ENCODE measurements around the gene RAB3A. TPM values are rescaled to one million over a fixed set of nuclear protein-coding genes. Genes with fewer than 3 reads are reported as not detected.

Gene RAB3A
- total and polyA plus RNA-seq, 9 of the 15 experiments (the other 6 are each of a cell fraction or from before 2014, with no cell fraction given) = 0.17 to 5.1 (median 0.90) TPM; not detected in 1

GRCh38 chr19:18231775-18232174 is 27.9 kb upstream of the RAB3A start:
- Histone ChIP-seq H3K9ac (ENCODE audit: insufficient read depth in 1 of 2, low read depth in 2 of 2, low read length in 2 of 2) (peak overlapping the region in 1 of 2 experiments; percentile 69; a peak in 1 of 4 replicates), H3K4me2 (ENCODE audit: insufficient read depth, low read length) (no peak overlapping the region), H2AFZ (ENCODE audit: low read depth, low read length) (no peak overlapping the region), H3K36me3 (ENCODE audit: control insufficient read depth, insufficient read depth, low read length) (no peaks in the 10 kb centered on the region), H3K4me1 (replicated peaks in 1 of 2; ENCODE audit: control insufficient read depth in 2 of 2, insufficient read depth in 2 of 2, low read length in 2 of 2) (peaks cover 15 to 27% of the 10 kb centered on the region in 2 experiments; a peak in 4 of 5 replicates), H3K79me2 (ENCODE audit: control insufficient read depth, insufficient read depth, low read length) (no peaks in the 10 kb centered on the region), H3K27ac (ENCODE audit: extremely low read depth, low read depth, low read length) (no peak overlapping the region), H3K9me1 (ENCODE audit: control insufficient read depth, insufficient read depth, low read length) (peaks cover 6% of the 10 kb centered on the region), H3K27me3 (ENCODE audit: control insufficient read depth in 2 of 2, insufficient read depth in 2 of 2, low read length in 2 of 2) (peaks cover 0 to 9% of the 10 kb centered on the region in 2 experiments; a peak in 4 of 5 replicates), H4K20me1 (replicated peaks; ENCODE audit: control insufficient read depth, insufficient read depth, low read length) (peaks cover 5% of the 10 kb centered on the region; the same call in 1 of the 2 replicates), H3K4me3 (no peak overlapping the region; the same call in 1 of the 2 replicates), H3K9me3 (replicated peaks; ENCODE audit: control insufficient read depth, insufficient read depth, low read depth, low read length) (no peaks in the 10 kb centered on the region)
- 15% methylated on average over 4 of the region's 4 CpGs for WGBS (ENCODE audit: insufficient coverage, low coverage, missing lambda C conversion rate)
- no peak for FAIRE-seq
- in situ Hi-C loops (cut with MboI) = no loop called here
- BruUV-seq (replicated peaks) = no TSS peak
- ATAC-seq = no peak
- CTCF ChIA-PET (ENCODE audit: low intra/inter-chr PET ratio) = no interaction called here
- POLR2A ChIA-PET = interaction anchor here (1.2 kb wide), 1 partner anchor 26 kb away, joined by 3 read pairs; no protein-coding TSS in a partner anchor
- TF ChIP-seq ETS1 (conservative IDR thresholded peaks at IDR 0.05; ENCODE audit: control insufficient read depth, low read depth, low read length) (no peak), SAP30 (IDR thresholded peaks at IDR 0.05; ENCODE audit: borderline replicate concordance, insufficient read depth, low read depth, low read length, poor library complexity, severe bottlenecking) (no peak), ZNF212 (CRISPR knock-in tag; IDR thresholded peaks at IDR 0.05) (no peak), LARP7 (IDR thresholded peaks at IDR 0.05) (no peak)
- TF ChIP-seq, protein P1, sequence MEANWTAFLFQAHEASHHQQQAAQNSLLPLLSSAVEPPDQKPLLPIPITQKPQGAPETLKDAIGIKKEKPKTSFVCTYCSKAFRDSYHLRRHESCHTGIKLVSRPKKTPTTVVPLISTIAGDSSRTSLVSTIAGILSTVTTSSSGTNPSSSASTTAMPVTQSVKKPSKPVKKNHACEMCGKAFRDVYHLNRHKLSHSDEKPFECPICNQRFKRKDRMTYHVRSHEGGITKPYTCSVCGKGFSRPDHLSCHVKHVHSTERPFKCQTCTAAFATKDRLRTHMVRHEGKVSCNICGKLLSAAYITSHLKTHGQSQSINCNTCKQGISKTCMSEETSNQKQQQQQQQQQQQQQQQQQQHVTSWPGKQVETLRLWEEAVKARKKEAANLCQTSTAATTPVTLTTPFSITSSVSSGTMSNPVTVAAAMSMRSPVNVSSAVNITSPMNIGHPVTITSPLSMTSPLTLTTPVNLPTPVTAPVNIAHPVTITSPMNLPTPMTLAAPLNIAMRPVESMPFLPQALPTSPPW (CRISPR knock-in tag; IDR thresholded peaks at IDR 0.05) = 0 out of 2 replicates have a peak, but pooled peaks have one; percentile 7
- intact Hi-C loops (cut with micrococcal nuclease) = no loop called here
- DNase-seq (ENCODE audit: extremely low read depth in 1 of 4, low spot score in 3 of 4) = peak; percentile 35 to 44 (median 42)
